Measurements from ENCODE around the gene VWA5B2.

DNA sequence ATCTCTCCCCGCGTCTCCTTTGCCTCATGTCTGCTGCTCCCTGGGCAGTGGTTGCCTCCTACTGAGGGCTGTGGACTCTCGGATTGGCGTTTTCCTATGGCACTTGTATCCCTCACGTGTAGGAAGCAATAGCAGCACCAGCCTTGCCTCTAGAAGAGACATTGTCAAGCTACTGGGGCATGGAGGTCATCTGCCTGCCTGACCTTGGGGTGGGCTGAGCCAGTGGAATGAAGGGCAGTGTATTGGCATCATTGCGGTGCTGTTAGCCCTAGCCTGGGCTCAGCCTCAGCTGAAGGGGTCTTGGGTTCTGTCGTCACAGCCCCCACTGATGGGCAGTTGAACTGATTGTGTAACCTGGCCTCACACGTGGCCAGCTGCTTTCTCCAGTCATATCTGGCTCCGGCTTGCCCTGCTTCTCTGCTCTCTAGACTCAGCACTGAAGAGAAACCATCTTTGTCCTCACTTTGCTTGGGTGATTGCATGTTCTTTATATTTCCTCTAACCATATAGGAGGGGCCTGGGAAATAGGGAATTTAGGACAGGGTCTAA, 35.3 kb upstream of the VWA5B2 start:
- TF ChIP-seq, protein P1, sequence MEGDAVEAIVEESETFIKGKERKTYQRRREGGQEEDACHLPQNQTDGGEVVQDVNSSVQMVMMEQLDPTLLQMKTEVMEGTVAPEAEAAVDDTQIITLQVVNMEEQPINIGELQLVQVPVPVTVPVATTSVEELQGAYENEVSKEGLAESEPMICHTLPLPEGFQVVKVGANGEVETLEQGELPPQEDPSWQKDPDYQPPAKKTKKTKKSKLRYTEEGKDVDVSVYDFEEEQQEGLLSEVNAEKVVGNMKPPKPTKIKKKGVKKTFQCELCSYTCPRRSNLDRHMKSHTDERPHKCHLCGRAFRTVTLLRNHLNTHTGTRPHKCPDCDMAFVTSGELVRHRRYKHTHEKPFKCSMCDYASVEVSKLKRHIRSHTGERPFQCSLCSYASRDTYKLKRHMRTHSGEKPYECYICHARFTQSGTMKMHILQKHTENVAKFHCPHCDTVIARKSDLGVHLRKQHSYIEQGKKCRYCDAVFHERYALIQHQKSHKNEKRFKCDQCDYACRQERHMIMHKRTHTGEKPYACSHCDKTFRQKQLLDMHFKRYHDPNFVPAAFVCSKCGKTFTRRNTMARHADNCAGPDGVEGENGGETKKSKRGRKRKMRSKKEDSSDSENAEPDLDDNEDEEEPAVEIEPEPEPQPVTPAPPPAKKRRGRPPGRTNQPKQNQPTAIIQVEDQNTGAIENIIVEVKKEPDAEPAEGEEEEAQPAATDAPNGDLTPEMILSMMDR (IDR thresholded peaks at IDR 0.05), result no peak
- TF ChIP-seq ZFX (IDR thresholded peaks at IDR 0.05; ENCODE audit: borderline replicate concordance), result no peak
